Liver (tissue), 5 donors: Measurements from ENCODE around the gene CLK1. TPM values are rescaled to one million over a fixed set of nuclear protein-coding genes. Genes with fewer than 3 reads are reported as not detected.

Experiments
- polyA plus RNA-seq, 2 donors: library from polyadenylated mRNA; stranded (reverse) in 1 of 2; unstranded in 1 of 2; fragments of 200-250 nt in 1 of 2; fragments of >200 nt in 1 of 2; fragmentation: Nextera tagmentation in 1 of 2; extraction: Ambion mirVana in 1 of 2; gene quantifications; one replicate each; pipeline versions ENCODE4 v1.2.1 to v1.2.3, GENCODE V29; 2013 to 2015
- small RNA-seq: library from RNA; depleted of rRNA; stranded (forward); fragments of <200 nt; gene quantifications from one replicate; pipeline ENCODE3, GENCODE V24; 2014
- total RNA-seq, 2 donors: library from RNA; depleted of rRNA; stranded (reverse); fragments of >200 nt; gene quantifications; one replicate each; pipeline ENCODE4 v1.2.3, GENCODE V29; 2014
- donor health status: healthy.
- donor health status: healthy.
- donor health status: healthy.

The CLK1 gene
- total and polyA plus RNA-seq, 4 donors = 21.2 to 86.3 (median 61.8) TPM

Small RNAs within 50 kb of the gene (small RNA-seq; reads per million reads assigned to genes)
- not detected for gene RF00019
- gene RNA5SP115 = not detected
- not detected for gene RNU6-312P
- gene RNU6-31P = 0.07 reads per million
- not detected for gene RNU6-762P

Other genes with a start within 250 kb of the CLK1 start
- gene BZW1, start 52.7 kb downstream of the CLK1 start, total RNA-seq = 100 to 1,000 TPM; 169 to 189 TPM
- 100 to 1,000 TPM in 1 of 2 donors, 10 to 100 TPM in 1; 63.0 to 154 TPM for gene BZW1, start 52.7 kb downstream of the CLK1 start, polyA plus RNA-seq
- 10 to 100 TPM; 30.7 to 35.4 TPM for gene PPIL3, start 24.4 kb upstream of the CLK1 start, total RNA-seq
- gene PPIL3, start 24.4 kb upstream of the CLK1 start, polyA plus RNA-seq = 1 to 10 TPM; 8.6 to 9.1 TPM
- 10 to 100 TPM; 19.0 to 20.7 TPM for gene NIF3L1, start 24.7 kb upstream of the CLK1 start, total RNA-seq
- gene NIF3L1, start 24.7 kb upstream of the CLK1 start, polyA plus RNA-seq = 10 to 100 TPM; 13.2 to 14.0 TPM
- gene ORC2, start 99.0 kb upstream of the CLK1 start, total RNA-seq = 10 to 100 TPM; 12.5 to 13.2 TPM
- 10 to 100 TPM in 1 of 2 donors, 1 to 10 TPM in 1; 2.0 to 10.7 TPM for gene ORC2, start 99.0 kb upstream of the CLK1 start, polyA plus RNA-seq
- gene HYCC2, start 207.0 kb upstream of the CLK1 start, total RNA-seq = 10 to 100 TPM in 1 of 2 donors, 1 to 10 TPM in 1; 7.7 to 15.4 TPM
- gene HYCC2, start 207.0 kb upstream of the CLK1 start, polyA plus RNA-seq = 1 to 10 TPM; 1.5 to 3.9 TPM
- gene NDUFB3, start 207.3 kb upstream of the CLK1 start, total RNA-seq = 10 to 100 TPM; 34.2 to 58.4 TPM
- gene NDUFB3, start 207.3 kb upstream of the CLK1 start, polyA plus RNA-seq = 100 to 1,000 TPM in 1 of 2 donors, 10 to 100 TPM in 1; 48.1 to 177 TPM